ENCODE measurements around the gene KDM5C.

The KDM5C gene

GRCh38 chrX:53249408-53250042 is 24.5 kb upstream of the KDM5C start:
- DNase-seq = no peak

GRCh38 chrX:53247928-53248327 is 22.9 kb upstream of the KDM5C start:
- DNase-seq = no peak

DNA sequence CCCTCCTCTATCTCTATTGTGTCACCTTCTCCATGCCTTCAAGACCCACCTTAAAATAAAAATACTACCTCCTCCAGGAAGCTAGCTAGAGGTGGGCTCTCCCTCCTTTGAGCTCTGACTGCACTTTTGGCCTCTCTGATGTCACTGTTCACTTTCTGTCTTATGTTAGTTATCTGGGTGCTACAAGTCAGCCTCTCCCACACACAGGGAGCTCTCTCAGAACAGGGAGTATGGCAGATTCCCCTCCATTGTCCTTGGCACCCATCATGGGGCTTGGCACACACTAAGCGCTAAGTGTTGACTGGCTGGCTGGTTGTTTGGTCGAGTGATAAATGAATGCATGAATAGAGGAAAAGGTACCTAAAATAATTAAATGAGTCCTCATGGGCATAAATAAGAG is 21.2 kb upstream of the KDM5C start:
- no peak for DNase-seq

DNA sequence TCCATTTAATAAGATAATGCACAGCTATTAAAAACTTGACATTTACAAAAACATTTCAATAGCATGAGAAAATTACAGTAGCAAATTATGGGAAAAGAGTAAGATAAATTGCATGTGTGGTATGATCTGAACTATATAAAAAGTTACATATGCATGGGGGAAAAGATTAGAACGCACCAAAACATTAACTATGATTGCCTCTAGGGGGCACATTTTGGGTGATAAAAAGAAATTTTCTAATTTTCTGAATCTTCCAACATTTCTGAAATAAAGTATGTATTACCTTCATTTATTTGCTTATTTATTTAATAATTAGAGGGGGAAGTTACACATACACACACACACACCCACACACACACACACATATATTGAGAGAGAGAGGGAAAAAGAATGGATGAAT is 19.6 kb upstream of the KDM5C start:
- DNase-seq = no peak

GRCh38 chrX:53242310-53242709 is 17.3 kb upstream of the KDM5C start:
- no peak for DNase-seq

DNA sequence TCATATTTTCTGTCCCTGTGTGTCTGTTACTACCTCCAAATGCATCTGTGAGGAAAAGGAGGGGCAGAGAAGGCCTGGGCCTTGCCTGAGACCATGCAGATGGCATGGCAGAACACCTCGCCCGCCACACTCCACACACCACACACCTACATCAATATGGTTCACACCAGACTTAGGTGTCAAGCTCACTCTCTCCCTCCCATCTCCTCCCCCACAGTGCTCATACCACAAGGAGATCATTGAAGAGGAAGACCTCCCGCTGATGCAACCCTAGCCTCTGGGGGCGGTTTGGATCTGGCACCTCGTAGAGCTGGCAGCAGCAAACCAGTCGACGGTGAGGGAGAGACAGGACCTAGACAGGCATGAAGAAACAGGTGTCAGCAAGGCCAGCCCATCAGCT is 16.6 kb upstream of the KDM5C start:
- no peak for DNase-seq

DNA sequence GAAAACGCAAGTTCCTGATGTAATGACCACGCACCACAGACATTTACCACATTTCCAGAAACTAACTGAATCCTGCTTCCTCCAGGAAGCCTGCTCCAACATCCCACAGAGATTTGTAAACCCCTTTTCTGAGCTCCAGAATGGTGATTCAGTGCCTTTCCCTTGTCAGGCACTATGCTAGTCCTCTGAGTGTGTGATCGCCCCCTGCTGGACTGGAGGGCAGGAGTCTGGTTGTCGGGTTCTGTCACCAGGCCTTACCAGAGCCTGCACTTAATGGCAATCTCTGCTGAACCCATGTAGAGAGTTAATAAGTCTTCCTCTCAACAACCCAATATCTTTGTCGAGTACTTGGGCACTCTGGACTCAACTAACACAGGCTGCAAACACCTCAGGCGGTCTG is 14.5 kb upstream of the KDM5C start:
- DNase-seq = no peak

GRCh38 chrX:53237056-53237455 is 12.0 kb upstream of the KDM5C start:
- DNase-seq = no peak

GRCh38 chrX:53236025-53236679 is 11.1 kb upstream of the KDM5C start:
- no peak for DNase-seq

DNA sequence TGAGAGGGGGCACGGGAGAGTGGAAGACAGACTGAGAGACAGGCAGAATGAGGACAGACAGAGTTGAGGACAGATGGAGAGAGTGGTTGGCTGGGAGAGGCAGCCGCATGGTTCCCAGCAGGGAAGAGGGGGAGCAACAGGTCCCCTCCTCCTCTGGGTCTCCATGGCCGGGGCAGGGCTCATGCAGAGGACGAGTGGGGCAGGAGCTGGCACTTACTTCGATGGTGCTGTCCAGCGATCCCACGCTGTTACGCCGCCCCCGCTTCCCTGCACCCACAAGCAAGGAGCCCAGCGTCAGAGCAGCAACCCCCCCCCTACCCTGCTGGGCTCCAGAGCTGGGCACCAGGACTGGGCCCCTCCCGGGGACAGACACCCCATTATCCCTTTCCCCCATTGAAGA is 10.6 kb upstream of the KDM5C start:
- no peak for DNase-seq

DNA sequence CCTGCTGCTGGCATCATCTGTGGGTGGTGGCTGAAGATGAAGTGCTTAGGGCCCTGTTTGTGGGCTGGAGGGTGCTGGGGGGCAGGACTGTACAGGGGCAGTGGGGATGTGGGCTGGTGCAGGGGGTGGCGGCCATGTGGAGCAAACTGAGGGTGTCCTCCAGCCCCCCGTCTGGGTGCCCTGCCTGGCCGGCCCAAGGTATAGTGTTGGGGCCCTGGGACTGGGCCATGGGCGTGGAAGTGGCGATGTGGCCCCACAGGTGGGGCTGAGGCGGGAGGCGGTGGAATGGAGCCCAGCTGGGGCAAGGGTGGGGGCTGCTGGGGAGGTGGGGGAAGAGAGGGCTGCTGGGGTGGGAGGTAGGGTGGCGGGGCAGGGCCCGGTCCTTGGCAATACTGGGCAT is 9.5 kb upstream of the KDM5C start:
- DNase-seq = no peak

- no peak for DNase-seq
Measured at GRCh38 chrX:53233536-53233935, 8.5 kb upstream of the KDM5C start.

DNA sequence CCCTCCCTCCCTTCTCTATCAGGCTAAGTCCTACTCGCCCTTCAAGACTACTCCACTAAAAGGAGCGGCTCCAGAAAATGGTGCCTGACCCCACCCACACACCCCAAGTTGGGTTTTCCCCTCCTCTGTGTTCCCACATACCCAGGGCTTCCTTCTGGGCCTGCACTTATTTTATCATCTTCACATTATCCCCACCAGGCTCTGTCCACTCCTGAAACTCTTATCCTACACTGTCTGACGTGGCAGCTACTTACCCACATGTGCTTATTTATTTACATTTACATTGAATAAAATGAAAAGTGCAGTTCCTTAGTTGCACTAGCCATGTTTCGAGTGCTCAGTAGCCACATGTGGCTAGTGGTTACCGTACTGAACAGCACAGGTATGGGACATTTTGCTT is 5.1 kb upstream of the KDM5C start:
- no peak for DNase-seq

DNA sequence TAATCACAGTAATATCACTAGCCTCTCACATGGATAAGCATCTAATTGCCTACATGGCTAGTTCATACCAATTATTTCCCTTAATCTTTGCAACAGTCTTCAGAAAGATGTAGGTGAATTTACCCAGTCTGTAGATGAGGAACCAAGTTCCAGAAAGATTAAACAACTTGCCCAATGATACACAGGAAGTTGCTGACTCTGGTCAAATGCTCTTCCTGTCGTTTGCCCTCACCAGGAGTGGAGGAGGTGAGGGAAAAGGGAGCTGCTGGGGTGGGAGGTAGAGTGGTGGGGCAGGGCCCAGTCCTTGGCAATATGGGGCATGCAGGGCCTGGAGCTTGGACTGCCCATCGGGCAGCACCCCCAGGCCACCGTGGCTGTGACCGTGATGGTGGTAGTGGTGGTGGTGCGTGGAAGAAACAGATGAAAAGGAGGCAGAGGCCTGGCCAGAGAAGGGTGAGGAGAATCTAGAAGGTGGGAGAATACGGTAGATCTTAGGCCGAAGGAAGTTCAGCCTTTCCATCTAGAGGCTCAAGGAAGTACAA is 2.3 kb upstream of the KDM5C start:
- DNase-seq = no peak

GRCh38 chrX:53223955-53224859 is 800 bp downstream of the KDM5C start:
- DNase-seq = peak; percentile 32

DNA sequence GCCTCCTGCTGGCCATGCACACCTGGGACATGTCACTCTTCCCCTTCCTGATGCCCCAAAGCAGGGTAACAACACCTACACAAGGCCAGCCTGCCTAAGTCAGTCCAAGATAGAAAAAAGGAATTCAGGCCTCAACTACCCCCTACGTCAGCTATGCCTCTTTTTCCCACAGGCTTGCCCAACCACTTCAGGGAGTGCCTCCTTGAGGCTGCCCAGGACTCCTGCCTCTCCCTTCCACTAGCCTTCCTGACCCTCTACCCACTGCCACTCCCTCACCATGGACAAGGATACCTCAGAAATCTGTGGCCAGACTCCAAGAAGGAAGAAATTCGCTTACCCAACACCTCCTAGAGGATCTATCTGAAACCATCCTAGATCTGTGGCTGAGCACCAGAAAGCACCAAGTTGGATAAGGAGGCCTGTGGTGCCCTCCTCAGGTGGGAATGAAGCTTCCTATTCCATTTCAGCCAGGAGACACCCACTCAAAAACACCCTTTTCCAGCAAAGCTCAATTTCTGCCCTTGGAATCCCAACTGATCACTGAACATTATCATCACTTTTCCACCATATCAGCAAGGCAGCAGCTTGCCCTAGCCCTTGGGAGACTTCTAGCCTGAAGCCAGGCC is 1.8 kb downstream of the KDM5C start:
- DNase-seq = no peak

- no peak for DNase-seq
Measured at GRCh38 chrX:53211391-53211978, 13.5 kb downstream of the KDM5C start.

DNA sequence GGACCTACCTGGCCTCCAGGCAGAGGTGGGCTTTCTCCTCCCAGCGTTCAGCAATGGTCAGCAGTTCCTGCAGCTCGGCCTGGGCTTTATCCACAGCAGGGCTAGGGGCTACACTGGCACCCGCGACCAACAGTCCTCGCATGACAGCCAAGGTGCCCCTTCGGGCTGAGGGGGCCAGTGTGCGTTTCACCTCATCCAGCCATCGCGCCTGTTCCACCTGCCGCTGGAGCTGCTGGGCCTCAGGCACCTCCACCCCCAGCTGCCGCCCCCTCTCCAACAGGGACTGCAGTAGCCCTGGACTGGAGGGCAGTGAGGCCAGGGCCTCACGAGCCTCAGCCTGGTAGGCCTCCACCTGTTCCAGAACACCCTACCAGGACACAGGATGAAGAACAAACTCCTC is 28.3 kb downstream of the KDM5C start:
- no peak for DNase-seq

DNA sequence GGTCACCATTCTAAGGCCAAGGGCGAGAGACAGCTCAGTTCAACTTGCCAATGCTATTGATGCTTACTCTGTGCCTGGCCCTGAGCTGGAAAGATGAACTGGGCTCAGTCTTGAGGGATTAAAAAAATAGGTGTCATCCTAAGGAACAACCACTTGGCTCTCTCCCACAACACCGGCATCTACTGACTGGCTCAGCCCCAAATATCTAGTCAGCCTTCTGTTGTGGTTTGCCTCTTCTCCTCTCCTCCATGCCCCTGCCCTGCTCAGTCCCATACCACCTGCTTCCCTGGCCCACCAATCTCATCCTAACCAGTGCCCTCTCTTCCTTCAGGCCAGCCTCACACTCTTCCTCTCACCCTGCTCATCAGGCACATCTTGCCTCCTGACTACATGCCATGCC is 29.6 kb downstream of the KDM5C start:
- DNase-seq = no peak

- DNase-seq = no peak
Measured at GRCh38 chrX:53194308-53194707, 30.7 kb downstream of the KDM5C start.

DNA sequence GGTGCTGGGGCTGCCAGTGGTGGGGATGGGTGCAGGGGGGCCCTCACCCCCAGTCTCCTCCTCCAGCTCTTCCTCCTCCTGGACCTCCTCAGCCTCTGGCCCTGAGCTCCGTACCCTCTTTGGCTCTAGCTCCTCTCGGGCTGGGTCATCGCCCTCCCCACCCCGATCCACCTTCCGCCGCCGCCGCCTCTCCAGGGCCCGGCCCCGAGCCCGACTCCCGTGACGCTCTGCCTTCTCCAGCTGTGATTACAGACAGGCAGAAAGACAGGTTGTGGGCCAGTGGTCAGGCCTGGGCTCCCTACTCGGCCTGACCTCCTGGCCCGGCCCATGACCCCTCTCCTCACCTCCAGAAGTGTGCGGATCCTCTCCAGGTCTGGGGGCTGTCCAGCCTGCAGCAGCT is 31.9 kb downstream of the KDM5C start:
- DNase-seq = no peak

GRCh38 chrX:53190363-53190960 is 34.5 kb downstream of the KDM5C start:
- no peak for DNase-seq

All from NCI-H226 (cell line).